ENCODE data around the gene CNOT3.

DNA sequence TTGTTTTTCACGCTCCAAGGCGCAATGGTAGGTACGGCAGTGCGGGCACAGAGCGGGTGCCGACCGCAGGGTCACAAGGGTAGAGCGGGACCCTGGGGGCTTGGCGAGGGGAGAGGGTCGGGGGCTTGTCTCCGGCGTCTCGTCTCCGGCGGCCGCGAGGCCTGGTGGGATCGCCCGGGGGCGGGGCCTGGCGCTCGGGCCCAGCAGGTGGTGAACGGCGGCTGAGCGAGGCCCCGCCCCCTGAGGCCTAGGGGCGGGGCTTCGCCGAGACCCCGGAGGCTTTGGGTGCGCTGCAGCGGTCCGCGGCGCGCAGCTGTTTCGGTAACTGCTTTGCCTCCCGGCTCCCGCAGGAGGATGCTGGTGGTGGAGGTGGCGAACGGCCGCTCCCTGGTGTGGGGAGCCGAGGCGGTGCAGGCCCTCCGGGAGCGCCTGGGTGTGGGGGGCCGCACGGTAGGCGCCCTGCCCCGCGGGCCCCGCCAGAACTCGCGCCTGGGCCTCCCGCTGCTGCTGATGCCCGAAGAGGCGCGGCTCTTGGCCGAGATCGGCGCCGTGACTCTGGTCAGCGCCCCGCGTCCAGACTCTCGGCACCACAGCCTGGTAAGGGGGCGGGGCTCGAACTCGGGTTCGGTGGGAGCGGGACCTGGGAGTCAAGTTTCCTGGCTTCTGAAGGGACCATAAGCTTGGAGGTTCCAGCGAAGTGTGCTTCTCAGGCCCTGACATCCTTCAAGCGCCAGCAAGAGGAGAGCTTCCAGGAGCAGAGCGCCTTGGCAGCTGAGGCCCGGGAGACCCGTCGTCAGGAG lies 53.6 kb downstream of the CNOT3 start, which contains the start of gene TSEN34:
- TF ChIP-seq RAD21 (CRISPR knock-in tag; IDR thresholded peaks at IDR 0.05) (no peak), ATF6 (CRISPR knock-in tag; conservative IDR thresholded peaks at IDR 0.05) (no peak), CTCF (CRISPR knock-in tag; IDR thresholded peaks at IDR 0.05) (no peak), SMYD3 (CRISPR knock-in tag; IDR thresholded peaks at IDR 0.05) (no peak), NR2C2 (CRISPR knock-in tag; IDR thresholded peaks at IDR 0.05; ENCODE audit: borderline replicate concordance) (no peak), FLYWCH1 (CRISPR knock-in tag; IDR thresholded peaks at IDR 0.05) (no peak), ZNF343 (CRISPR knock-in tag; IDR thresholded peaks at IDR 0.05) (no peak), REST (IDR thresholded peaks at IDR 0.05; ENCODE audit: borderline replicate concordance in 1 of 2, low read depth in 1 of 2, low read length in 2 of 2) (no peak), POLR2A (IDR thresholded peaks at IDR 0.05; ENCODE audit: insufficient read depth in 1 of 2, low read depth in 2 of 2, low read length in 2 of 2) (peak; percentile 69 to 73), ZNF614 (CRISPR knock-in tag; IDR thresholded peaks at IDR 0.05; ENCODE audit: borderline replicate concordance) (no peak), EP300 (IDR thresholded peaks at IDR 0.05; ENCODE audit: low read depth in 2 of 2, low read length in 2 of 2) (no peak), EP300 (CRISPR knock-in tag; IDR thresholded peaks at IDR 0.05; ENCODE audit: borderline replicate concordance) (0 out of 2 replicates have a peak, but pooled peaks have one; percentile 26)
- TF ChIP-seq, protein P1, sequence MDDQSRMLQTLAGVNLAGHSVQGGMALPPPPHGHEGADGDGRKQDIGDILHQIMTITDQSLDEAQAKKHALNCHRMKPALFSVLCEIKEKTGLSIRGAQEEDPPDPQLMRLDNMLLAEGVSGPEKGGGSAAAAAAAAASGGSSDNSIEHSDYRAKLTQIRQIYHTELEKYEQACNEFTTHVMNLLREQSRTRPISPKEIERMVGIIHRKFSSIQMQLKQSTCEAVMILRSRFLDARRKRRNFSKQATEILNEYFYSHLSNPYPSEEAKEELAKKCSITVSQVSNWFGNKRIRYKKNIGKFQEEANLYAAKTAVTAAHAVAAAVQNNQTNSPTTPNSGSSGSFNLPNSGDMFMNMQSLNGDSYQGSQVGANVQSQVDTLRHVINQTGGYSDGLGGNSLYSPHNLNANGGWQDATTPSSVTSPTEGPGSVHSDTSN (CRISPR knock-in tag; IDR thresholded peaks at IDR 0.05; ENCODE audit: borderline replicate concordance), result no peak
- TF ChIP-seq, protein P2, sequence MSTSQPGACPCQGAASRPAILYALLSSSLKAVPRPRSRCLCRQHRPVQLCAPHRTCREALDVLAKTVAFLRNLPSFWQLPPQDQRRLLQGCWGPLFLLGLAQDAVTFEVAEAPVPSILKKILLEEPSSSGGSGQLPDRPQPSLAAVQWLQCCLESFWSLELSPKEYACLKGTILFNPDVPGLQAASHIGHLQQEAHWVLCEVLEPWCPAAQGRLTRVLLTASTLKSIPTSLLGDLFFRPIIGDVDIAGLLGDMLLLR (CRISPR knock-in tag; IDR thresholded peaks at IDR 0.05), result no peak

All from HepG2 (cell line).